NCI-H748 treated with DMSO at 0.1 percent for 48 hours (cell line): ENCODE measurements around the gene NSF.
"Not testable (repeated sequence)": the region's sequence is repeated elsewhere in the genome, so short reads cannot be mapped to it uniquely, and the experiment has no call there.

Experiments
- DNase-seq: peaks from one replicate; lab custom pipeline; 2025; lab: John Stamatoyannopoulos, UW

The NSF gene

DNA sequence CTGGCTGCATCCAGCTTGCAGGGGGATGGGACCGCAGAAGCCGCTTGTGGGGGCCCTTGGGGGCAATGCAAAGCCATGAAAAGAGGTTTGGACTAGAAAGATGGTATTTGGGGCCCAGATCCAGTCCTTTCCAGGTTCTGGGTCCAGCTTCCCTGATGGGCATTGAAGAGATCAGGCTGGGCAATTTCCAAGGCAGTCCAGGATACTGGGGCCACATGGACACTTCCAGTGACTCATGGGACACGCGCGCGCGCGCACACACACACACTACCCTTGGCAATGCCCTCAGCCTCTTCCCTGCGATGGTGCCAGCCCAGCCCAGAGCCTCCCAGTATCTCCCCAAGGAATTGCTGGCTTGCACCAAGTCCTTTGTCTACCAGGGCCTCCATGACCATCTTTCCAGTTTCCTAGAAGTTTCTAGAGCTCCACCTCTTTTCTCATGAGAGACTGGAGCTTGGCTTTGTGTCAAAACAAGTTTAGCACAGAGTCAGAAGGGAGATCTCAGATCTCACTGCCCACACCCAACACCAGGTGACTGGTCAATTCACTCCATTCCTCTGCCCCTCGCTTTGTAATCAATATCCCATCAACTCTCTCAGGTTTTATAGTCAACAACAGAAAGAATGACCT, 183.8 kb downstream of the NSF start:
- no peak for DNase-seq

DNA sequence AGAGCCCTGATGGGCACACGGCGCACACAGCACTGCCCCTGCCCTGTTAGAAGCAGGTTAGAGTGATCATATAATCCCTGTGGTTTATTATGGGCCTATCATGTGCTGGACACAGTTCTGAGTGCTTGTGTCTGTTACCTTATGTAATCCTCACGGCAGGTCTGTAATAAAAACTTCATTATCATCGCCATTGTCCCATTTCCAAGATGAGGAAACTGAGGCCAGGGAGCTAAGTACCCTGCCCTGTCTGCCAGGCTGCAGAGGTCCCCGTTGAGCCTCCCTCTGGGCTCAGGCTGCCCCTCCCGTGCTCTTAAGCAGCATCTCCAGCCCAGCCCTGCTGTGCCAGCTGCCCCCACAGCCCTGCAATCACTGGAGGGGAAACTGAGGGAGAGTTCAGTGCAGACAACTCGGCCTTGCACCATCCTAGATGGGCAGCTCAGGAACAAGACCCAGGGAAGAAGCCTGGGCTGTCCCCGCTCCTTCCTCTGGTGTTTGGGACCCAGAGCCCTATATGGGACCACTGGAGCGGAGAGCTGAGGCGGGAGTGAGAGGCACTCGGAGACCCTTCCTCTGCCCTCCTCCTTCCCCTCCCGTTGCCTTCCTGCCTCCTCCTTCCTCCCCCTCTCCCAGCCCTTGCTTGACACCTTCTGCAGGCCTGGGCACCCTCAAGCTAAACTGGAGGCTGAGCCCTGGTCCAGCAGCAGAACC, 186.0 kb downstream of the NSF start:
- no peak for DNase-seq

DNA sequence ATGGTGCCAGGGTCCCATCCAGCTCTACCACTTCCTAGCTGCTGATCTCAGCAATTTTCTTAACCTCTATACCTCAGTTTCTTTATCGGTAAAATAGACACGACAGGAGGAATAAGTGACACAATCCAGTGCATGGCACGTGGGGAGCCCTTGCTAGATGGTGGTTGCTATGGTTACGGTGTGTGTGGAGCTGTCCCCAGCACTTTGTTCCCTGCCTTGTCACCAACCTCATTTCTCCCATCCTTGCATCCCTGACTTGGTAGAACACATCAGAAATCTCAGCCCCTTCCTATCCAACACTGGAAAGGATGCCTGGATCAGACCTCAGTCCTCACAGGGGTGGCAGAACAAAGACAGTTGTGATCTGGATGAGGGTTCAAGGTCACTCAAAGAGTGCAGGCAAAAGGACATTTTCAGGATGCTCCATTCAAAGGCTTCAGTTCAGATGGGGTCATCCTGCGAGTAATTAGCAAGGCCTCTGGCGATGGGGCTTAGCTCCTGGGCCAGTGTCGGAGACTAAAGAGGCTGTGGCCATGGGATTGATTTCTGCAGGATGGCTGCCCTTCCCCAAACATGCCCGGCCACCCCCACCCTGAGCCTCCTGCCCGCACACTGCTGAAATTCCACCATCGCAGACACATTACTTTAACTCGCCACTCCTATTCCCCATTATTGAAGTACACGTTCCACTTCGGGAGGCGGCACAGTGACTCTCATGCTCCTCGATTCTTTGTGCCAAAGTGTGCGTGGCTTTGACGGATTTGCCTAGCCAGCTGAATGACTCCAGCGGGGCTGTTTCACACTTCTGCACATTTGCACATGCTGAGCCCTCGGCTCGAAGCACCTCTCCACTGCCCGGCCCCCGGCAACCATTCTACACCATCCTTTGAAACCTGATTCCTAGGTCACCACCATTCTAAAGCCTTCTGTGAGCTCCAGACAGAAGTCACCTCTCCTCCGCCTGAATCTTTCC, 187.8 kb downstream of the NSF start:
- peak; percentile 16 for DNase-seq

DNA sequence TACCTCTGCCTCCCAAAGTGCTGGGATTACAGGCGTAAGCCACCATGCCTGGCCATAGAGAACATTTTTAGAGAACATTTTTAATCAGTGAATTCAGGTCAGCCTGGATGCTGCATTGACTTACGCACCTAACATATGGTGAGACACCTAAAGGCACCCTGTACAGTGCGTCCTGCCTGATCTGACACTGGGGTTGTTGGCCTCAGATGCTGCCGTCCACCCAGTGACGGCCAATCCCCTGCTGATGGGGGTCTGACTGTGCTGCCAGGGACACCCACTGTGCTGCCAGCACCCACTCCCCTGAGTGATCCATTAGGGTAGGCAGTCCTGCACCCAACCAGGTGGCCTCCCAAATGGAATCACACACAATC, 189.5 kb downstream of the NSF start:
- no peak for DNase-seq

DNA sequence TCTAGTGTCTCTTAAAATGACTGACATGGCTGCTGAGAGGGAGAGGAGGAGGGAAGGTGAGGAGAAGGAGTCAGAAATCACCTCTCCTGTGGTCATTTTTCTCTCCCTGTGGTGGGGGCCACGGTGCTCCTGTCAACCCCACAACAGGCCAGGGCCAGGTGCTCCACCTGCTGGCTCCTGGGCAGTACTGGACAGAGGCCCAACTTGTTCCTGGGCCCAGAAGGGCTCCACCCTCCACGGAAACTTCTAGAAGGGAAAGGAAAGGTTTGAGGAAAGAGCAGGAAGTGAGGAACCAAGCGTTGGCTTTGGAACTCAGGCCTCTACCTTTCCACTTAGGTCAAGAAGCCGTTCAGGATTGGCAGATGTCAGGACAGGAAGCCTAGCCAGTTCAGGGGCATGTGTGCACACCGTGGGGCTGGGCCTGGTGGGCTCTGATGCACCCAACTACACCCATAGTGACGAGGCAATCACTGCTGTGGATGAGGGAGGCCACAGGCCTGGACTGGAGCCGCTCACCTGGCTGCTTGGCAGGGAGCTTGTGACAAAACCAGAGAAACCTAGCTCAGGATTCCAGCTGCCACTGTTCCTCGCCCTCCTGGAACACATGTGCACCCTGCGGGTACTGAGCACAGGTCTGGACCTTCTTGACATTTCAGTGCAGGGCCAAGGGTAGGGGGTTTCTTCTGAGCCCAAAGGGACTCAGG, 191.9 kb downstream of the NSF start:
- no peak for DNase-seq

DNA sequence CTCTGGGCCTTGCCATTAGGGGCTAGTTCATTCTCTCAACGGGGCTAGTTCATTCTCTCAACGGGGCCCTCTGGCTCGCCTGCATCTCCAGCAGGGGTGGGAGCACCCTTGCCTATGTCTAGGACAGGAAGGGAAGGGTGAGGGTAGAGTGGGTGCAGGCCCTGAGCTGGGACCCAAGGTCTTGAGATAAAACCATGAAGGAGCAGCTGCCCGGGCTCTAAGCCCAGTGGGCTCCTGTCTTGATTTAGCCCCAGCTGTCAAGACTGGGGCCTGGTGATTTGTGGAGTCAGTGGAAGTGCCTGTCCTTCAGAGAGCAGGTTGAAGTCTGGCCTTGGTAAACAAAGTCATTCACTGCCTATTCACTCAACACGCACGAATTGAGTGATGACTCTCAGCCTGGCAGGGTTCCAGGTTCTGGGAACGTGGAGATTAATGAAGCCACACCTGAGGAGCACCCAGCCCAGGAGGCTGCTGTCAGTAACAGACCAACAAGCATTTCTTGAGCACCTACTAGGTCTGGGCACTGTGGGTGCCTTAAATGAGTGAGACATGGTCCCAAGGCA, 192.6 kb downstream of the NSF start:
- DNase-seq = no peak

DNA sequence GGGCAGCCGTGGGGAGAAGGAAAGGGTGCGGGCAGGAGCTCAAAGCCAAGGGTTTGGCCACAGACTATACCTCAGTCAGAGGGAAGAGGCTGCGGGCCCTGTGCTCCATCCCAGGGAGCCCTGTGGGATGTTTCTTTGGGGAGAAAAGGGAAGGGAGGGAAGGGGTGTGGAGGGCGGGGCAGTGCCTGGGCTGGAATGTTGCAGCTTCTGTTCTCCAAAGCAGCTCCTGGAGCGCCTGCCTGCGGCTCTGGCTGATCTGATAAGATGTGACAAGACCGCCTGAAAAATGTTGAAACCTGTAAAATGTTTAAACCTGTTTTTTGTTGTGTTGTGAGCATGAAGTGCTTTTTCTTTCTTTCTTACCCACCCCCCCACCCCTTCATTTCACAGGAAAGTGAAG, 195.2 kb downstream of the NSF start:
- no peak for DNase-seq

DNA sequence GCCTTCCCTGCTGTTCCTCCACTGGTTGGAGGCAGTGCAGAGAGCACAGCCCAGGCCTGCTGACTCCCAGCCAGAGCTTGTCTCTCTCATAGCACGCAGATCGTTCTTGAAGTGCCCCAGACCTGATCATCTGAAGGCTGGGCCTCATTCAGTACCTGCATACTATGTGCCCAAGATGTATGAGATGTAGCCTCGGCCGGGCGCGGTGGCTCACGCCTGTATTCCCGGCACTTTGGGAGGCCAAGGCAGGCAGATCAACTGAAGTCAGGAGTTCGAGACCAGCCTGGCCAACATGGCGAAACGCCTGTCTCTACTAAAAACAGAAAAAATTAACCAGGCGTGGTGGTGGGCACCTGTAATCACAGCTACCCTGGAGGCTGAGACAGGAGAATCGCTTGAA, 197.0 kb downstream of the NSF start:
- DNase-seq = no peak

DNA sequence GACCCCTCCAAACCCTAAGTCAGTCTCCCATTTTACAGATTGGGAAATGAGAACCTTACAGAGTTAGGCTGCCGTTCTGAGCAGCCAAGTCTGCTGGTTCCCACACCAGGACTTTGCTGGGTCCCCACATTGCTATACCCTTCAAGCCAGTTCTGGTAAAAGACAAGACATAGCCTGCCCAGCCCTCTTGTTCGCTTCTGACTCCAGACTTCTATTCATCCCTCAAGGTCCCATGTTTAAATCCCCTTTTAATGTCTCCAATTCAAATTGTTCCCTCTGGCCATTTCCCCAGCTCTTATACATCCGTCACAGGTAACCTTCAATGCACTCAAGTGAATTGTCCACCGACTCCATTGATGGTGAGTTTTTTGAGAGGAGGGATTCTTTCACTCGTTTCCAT, 197.8 kb downstream of the NSF start:
- no peak for DNase-seq

DNA sequence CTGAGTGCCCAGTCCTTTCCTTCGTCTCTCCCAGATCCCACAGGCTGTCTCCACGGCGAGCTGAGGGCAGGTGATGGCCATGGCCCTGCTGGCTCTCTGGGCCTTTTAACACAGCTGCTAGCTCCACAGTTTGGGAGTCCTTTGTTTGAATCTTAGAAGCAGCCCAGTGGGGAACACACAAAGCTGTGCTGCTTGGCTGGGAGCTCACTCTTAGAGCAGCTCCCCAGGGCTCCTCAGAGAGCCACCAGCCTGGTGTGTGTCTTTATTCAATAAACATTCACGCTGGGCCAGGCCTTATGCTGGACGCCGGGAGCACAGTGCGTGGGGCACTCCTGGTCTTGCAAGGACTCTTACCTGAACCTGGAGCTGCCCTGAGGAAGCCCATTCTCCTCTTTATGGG, 198.3 kb downstream of the NSF start:
- DNase-seq = no peak

DNA sequence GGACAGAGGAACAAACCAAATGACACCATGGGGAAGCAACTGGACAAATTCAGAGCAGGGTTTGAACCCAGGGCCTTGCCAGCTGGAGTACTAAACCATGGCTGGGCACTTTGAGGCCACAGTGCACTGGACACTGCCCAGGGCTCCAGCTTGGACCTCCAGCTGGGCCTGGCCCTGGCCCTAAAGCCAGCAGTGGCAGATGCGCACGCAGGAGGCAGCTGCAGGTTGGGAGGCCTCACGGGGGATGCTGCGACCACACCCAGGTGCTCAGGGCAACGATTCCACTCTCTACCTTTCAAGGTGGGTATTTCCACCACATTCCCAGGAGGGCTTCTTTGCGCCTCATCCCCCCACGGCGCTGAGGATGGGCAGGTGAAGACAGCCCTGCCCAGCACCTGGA, 199.1 kb downstream of the NSF start:
- no peak for DNase-seq

DNA sequence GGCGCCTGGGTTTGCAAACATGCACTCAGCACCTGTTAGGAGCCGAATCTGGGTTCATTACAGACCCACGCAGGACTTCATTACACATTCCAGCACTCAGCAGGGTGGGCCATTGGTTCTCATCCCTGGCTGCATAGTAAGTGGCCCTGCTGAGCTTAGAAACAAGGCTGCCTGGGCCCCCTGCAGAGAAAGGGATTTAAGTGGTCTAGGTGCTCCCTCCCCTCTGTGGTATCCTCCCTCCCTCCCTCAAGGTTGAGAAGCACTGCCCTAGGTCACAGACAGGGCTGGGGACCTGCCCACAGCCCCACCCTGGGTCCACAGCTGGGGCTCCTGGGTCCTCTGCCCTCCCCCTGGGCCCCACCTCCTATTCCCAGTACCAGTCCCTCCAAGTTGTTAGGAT, 199.7 kb downstream of the NSF start:
- no peak for DNase-seq

DNA sequence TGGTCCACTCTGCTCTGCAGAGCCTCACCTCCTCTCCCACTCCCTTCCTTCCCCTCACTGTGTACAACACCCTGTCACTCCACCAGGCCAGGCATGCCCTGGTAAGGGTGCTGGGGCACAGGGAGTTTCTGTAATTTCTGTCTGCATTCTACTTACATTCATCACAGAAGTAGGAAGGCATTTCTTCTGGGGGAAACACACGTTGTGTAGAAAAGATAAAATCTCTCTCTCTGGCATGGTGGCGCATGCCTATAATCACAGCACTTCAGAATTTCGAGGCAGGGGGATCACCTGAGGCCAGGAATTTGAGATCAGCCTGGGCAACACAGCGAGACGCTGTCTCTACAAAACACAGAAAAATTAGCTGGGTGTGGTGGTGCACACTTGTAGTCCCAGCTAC, 201.1 kb downstream of the NSF start:
- DNase-seq = no peak

DNA sequence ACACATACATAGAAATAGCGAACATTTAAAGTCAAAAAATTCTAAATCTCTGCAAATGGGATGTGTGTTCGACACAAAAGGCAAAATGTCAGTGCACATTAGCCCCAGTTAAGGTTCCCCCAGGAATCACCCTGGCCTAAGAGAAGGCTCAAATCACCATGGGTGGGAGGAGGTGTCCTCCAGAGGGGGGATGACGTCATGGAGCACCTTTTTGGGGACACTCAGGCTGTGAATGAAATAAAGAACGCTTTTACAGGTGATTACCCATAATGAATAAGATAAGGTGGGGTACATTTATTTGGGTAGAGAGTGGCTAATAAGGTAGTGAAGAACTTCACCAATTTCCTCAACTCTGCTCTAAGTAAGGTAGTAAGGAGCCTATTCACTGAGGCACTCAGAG, 201.6 kb downstream of the NSF start:
- no peak for DNase-seq

DNA sequence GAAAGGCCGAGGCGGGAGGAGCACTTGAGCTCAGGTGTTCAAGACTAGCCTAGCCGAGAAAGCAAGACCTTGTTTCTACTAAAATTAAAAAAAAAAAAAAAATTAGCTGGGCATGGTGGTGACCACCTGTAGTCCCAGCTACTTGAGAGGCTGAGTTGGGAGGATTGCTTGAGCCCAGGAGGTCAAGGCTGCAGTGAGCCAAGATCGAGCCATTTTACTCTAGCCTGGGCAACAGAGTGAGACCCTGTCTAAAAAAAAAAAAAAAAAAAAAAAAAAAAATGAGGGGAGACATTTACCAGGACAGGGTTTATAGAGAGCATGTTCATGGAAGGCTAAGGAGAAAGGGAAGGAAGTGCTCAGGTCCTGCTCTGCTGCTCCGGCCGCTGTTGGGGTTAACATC, 202.6 kb downstream of the NSF start:
- DNase-seq = not testable (repeated sequence)

DNA sequence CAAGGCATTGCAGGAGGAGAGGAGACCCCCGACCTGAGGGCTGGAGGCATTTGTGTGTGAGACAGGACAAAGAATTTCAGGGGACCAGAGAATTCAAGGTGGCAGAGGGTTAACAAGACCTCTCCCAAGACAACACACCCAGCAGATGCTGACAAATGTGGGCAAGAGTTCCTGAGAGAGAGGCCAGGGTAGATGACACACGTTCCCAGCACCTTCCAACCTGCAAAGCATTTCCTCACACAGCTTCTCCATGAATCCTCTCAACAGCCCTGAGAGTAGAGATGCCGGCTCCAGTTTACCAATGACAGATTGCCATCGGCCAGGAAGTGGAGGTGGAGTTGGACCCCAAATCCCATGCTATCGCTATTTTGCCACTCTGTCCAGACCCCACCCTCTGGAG, 203.1 kb downstream of the NSF start:
- DNase-seq = no peak

DNA sequence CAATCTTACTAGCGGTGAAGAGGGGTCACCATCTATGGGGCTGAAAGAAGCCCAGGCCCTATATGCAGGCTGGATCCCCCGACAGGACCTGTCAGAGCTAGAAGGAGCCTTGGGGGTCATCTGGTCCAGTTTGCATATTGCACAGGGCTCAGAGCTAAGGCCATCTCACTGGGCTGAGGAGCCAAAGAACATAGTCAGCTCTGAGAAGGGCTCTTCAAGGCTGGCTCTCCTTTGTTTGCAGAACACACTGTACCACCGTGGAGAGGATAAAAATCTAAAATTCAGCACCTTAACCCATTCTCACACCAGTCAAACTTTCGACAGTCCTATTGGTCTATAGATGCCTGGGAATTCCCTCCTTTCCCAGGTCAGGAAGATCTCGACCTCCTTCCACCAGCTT, 203.8 kb downstream of the NSF start:
- no peak for DNase-seq

DNA sequence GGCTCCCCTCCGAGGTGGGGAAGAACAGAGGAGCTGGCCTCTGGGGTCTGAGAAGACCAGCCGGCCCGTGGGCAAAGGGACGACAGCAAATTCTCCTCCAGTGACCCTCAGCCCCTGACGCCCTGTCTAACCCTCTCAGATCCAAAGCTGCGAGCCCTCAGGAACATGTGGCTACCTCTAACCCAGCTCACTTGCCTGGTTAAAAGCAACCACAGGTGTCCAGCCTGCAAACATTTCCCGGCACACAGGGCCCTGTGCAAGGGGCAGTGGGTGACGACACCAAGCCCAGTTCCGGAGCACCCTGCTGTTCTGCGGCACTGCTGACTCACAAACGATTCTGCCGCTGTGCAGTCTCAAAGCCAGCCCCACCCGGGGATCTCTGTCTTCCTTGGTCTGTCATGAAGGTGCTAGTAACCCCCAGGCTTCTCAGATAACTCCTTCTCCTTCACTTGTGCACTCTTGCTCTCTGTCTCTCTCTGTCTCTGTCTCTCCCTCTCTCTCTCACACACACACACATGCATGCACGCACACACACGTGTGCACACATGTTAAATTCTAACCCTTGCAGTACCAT, 205.0 kb downstream of the NSF start:
- no peak for DNase-seq

DNA sequence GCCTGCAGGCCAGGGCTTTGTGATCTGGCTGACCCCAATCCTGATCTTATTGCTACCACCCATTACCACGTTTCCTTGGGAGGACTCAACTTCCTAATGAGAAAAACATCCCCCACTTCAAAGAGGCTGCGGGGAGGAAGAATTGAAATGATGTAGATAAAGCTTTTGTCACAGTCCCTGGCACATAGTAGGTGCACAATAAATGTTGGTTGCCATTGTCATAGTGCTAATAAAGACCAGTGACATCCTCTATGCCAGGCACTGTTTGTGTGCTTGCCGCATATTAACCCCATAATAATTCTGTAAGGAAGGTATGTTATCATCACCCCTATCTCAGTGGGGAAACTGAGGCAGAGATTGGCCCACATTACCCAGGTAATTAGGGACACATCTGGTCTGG, 205.6 kb downstream of the NSF start:
- DNase-seq = no peak

DNA sequence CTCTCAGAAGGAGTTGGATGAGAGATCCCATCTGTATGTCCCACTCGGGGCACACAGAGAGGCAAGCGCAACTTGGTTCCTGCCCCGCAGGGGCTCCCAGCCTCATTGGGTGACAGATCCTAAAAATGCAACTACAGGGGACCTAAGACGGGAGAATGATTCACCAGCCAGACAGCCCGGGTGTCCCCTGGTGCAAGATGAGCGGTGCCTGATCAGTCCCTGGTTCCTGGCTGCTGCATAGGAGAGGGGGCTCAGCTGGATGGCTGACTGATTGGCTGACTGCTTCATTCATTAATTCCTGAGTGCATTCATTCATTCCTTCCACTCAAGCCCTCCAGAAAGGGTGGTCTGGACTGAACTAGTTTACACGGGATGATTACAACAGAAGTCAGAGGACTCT, 206.1 kb downstream of the NSF start:
- no peak for DNase-seq

DNA sequence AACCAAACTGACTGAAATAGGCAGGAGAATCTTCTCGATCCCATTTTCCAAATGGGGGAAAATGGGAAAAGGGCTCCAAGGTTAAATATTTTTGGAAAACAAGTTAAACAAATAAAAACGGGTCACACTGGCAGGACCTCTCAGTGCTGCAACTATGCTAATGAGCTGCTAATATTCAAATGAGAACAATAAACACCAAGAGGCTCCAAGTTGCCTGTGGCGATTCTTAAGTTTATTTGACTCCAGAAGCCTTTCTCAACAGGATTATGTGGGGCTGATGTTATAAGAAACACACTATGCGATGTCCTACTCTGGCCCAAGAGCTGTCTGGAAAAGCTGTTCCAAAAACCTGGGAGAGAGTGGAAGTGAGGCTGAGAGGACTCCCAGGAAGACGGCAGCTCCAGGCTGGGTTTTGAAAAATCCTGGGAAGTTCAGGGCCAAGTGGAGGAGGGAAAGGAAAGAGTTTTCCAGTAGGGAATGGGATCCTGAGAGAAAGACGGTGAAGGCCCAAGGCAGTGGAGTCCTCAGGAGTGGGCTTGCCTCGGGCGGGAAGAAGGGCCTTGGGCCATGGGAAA, 206.6 kb downstream of the NSF start:
- no peak for DNase-seq
